Measurements from ENCODE around the gene STK40. TPM values are rescaled to one million over a fixed set of nuclear protein-coding genes. Genes with fewer than 3 reads are reported as not detected.
A peak's percentile ranks its signal among the peaks of the same experiment; 100 is the strongest.

Gene STK40
- total RNA-seq, 1 donor from 2014 or later, result 52.9 TPM

DNA sequence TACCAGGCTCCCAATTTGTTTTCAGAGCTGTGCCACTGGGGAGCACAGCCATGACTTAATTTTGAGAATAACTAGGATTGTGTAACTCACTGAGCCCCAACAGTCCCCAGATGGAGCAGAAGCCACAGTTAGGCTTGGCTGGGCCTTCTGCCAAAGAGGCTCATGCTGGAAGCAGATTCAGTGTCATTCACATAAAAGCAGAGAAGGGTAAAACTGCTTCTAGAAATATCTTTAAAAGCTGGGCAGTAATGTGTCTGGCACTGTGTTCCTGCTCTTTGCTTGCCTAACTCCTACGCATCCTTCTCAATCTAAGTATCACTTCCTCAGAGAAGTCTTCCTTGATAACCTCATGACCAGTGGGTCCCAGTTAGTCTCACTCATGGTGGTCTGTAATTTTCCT, 20.3 kb downstream of the STK40 start:
- DNase-seq, result no peak
- no peak for TF ChIP-seq CTCF (IDR thresholded peaks at IDR 0.05; ENCODE audit: partially characterized antibody, unreplicated experiment)
- Mint-ChIP-seq H3K27me3 (ENCODE audit: unreplicated experiment) (peaks cover 8% of the 10 kb centered on the region), H3K27ac (ENCODE audit: unreplicated experiment) (peak overlapping the region; percentile 98), H3K36me3 (ENCODE audit: unreplicated experiment) (no peaks in the 10 kb centered on the region), H3K9me3 (ENCODE audit: unreplicated experiment) (peaks cover 12% of the 10 kb centered on the region), H3K4me1 (ENCODE audit: low read depth, unreplicated experiment) (peaks cover 58% of the 10 kb centered on the region), H3K4me3 (ENCODE audit: unreplicated experiment) (peak overlapping the region; percentile 78)

GRCh38 chr1:36359911-36360550, 25.7 kb downstream of the STK40 start:
- Mint-ChIP-seq H3K4me1 (ENCODE audit: low read depth, unreplicated experiment) (peaks cover 28% of the 10 kb centered on the region), H3K36me3 (ENCODE audit: unreplicated experiment) (no peaks in the 10 kb centered on the region), H3K9me3 (ENCODE audit: unreplicated experiment) (peaks cover 5% of the 10 kb centered on the region), H3K27me3 (ENCODE audit: unreplicated experiment) (peaks cover 2% of the 10 kb centered on the region), H3K4me3 (ENCODE audit: unreplicated experiment) (no peak overlapping the region), H3K27ac (ENCODE audit: unreplicated experiment) (peak overlapping the region; percentile 75)
- DNase-seq, result no peak
- TF ChIP-seq CTCF (IDR thresholded peaks at IDR 0.05; ENCODE audit: partially characterized antibody, unreplicated experiment), result no peak

DNA sequence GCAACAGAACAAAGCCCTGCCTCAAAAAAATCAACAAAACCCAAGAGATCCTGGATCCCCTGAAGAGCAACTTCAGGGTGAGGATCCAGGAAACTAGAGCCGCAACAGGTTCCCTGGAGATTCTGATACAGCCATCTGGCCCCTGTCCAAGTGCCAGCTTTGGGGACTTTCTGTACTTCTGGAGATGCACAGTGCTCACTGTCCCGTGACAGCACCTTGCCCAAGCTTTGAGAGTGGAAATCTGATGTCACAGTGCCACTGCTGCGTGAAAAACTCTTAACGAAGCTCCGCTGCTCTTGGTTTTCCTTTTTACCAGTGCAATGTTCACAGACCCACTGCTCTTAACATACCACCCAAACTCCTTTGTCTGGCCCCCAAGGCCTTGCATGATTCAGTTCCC, 26.3 kb downstream of the STK40 start:
- TF ChIP-seq CTCF (IDR thresholded peaks at IDR 0.05; ENCODE audit: partially characterized antibody, unreplicated experiment), result no peak
- H3K36me3 Mint-ChIP-seq (ENCODE audit: unreplicated experiment), result no peaks in the 10 kb centered on the region
- peaks cover 29% of the 10 kb centered on the region for H3K4me1 Mint-ChIP-seq (ENCODE audit: low read depth, unreplicated experiment)
- H3K27ac Mint-ChIP-seq (ENCODE audit: unreplicated experiment), result no peak overlapping the region
- H3K9me3 Mint-ChIP-seq (ENCODE audit: unreplicated experiment), result peaks cover 5% of the 10 kb centered on the region
- H3K27me3 Mint-ChIP-seq (ENCODE audit: unreplicated experiment), result peaks cover 2% of the 10 kb centered on the region
- DNase-seq, result no peak
- peak overlapping the region; percentile 21 for H3K4me3 Mint-ChIP-seq (ENCODE audit: unreplicated experiment)

GRCh38 chr1:36358514-36359084, 27.1 kb downstream of the STK40 start:
- Mint-ChIP-seq H3K27ac (ENCODE audit: unreplicated experiment) (no peak overlapping the region), H3K9me3 (ENCODE audit: unreplicated experiment) (peaks cover 5% of the 10 kb centered on the region), H3K27me3 (ENCODE audit: unreplicated experiment) (peaks cover 2% of the 10 kb centered on the region), H3K4me3 (ENCODE audit: unreplicated experiment) (peak overlapping the region; percentile 20), H3K4me1 (ENCODE audit: low read depth, unreplicated experiment) (peaks cover 33% of the 10 kb centered on the region), H3K36me3 (ENCODE audit: unreplicated experiment) (no peaks in the 10 kb centered on the region)
- DNase-seq, result no peak
- TF ChIP-seq CTCF (IDR thresholded peaks at IDR 0.05; ENCODE audit: partially characterized antibody, unreplicated experiment), result no peak

GRCh38 chr1:36355811-36356210, 29.9 kb downstream of the STK40 start:
- no peak overlapping the region for H3K27ac Mint-ChIP-seq (ENCODE audit: unreplicated experiment)
- peaks cover 40% of the 10 kb centered on the region for H3K4me1 Mint-ChIP-seq (ENCODE audit: low read depth, unreplicated experiment)
- no peak for DNase-seq
- no peaks in the 10 kb centered on the region for H3K36me3 Mint-ChIP-seq (ENCODE audit: unreplicated experiment)
- no peak overlapping the region for H3K4me3 Mint-ChIP-seq (ENCODE audit: unreplicated experiment)
- TF ChIP-seq CTCF (IDR thresholded peaks at IDR 0.05; ENCODE audit: partially characterized antibody, unreplicated experiment), result no peak
- peaks cover 8% of the 10 kb centered on the region for H3K27me3 Mint-ChIP-seq (ENCODE audit: unreplicated experiment)
- peaks cover 10% of the 10 kb centered on the region for H3K9me3 Mint-ChIP-seq (ENCODE audit: unreplicated experiment)

Measured in glutamatergic neuron (in vitro differentiated cells).